Ishikawa (cell line): ENCODE results near the gene WBP1L.

Source experiments
- CEBPB ChIP-seq: IDR thresholded peaks from 2 replicates; pipeline ENCODE4 v1.6.1; 2012
- CREB1 ChIP-seq: IDR thresholded peaks from 2 replicates; pipeline ENCODE4 v1.6.1; 2012; ENCODE audit warnings: low read depth
- EGR1 ChIP-seq: IDR thresholded peaks from 2 replicates; pipeline ENCODE4 v1.6.1; 2012
- EP300 ChIP-seq: IDR thresholded peaks from 2 replicates; pipeline ENCODE4 v1.6.1; 2012; ENCODE audit warnings: borderline replicate concordance
- FOXM1 ChIP-seq: IDR thresholded peaks from 2 replicates; pipeline ENCODE4 v1.6.1; 2012; ENCODE audit warnings: low read depth, borderline replicate concordance
- NFIC ChIP-seq: IDR thresholded peaks from 2 replicates; pipeline ENCODE4 v1.6.1; 2012
- RAD21 ChIP-seq: IDR thresholded peaks from 2 replicates; pipeline ENCODE4 v1.6.1; 2012; ENCODE audit warnings: low read depth
- TAF1 ChIP-seq: IDR thresholded peaks from 2 replicates; pipeline ENCODE4 v1.6.1; 2012; ENCODE audit warnings: low read depth, mild to moderate bottlenecking
- TCF12 ChIP-seq: IDR thresholded peaks from 2 replicates; pipeline ENCODE4 v1.6.1; 2012; ENCODE audit warnings: low read depth
- TEAD4 ChIP-seq: IDR thresholded peaks from 2 replicates; pipeline ENCODE4 v1.6.1; 2012
- YY1 ChIP-seq: IDR thresholded peaks from 2 replicates; pipeline ENCODE4 v1.6.1; 2012; ENCODE audit warnings: low read depth
- ZBTB7A ChIP-seq: IDR thresholded peaks from 2 replicates; pipeline ENCODE4 v1.6.1; 2012; ENCODE audit warnings: low read depth
- TF ChIP-seq, protein P1 (sequence below): IDR thresholded peaks from 2 replicates; pipeline ENCODE4 v1.6.1; 2012
- TF ChIP-seq, protein P2 (sequence below): IDR thresholded peaks from 2 replicates; pipeline ENCODE4 v1.6.1; 2012
- TF ChIP-seq, protein P3 (sequence below): IDR thresholded peaks from 2 replicates; pipeline ENCODE4 v1.6.1; 2012; ENCODE audit warnings: low read depth, mild to moderate bottlenecking

WBP1L gene

DNA sequence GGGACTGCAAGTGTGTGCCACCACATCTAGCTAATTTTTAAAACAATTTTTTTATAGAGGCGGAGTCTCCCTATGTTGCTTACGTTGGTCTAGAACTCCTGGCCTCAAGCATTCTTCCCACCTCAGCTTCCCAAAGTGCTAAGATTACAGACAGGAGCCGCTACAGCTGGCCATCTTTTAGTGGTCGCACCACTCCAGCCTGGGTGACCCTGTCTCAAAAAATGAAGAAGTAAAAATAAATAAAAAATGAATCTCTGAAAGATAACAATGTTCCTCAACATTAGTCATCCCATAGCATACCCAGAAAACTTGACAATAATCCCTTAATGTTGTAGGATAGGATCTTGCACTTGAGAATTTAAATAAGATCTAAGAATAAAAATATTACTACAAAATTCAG, 18.2 kb downstream of the WBP1L start:
- TF ChIP-seq CEBPB (no peak), NFIC (no peak)

DNA sequence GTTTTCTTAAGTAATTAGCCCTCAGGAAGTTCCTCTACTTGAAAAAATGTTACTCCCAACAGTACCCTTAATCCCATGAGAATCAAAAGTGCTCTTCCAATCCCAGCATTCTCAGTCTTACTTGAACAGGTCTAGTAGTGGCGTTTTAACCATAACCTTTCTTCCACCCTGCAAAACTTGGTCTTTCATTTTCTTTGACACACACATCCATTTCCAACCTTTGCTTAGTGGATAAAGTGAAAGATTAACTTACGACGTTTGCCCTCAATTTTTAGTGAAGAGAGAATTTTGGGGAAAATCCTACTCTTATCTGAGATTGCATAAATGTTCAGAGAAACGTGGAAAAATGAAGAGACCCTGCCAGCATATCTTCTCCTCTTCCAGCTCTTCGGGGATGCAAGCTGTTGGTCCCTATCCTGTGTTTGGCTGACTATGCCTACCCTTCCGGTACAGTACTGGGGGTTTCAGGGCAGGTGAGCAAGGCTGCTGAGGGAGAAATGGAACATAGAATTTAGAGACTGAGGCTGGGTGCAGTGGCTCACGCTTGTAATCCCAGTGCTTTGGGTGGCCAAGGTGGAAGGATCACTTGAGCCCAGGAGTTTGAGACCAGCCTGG, 18.8 kb downstream of the WBP1L start:
- TF ChIP-seq CEBPB (no peak), TAF1 (no peak), NFIC (no peak), EP300 (no peak), YY1 (no peak), CREB1 (no peak), ZBTB7A (no peak), RAD21 (no peak), TCF12 (no peak), TEAD4 (no peak)
- TF ChIP-seq, protein P1, sequence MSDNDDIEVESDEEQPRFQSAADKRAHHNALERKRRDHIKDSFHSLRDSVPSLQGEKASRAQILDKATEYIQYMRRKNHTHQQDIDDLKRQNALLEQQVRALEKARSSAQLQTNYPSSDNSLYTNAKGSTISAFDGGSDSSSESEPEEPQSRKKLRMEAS = no peak
- TF ChIP-seq, protein P2, sequence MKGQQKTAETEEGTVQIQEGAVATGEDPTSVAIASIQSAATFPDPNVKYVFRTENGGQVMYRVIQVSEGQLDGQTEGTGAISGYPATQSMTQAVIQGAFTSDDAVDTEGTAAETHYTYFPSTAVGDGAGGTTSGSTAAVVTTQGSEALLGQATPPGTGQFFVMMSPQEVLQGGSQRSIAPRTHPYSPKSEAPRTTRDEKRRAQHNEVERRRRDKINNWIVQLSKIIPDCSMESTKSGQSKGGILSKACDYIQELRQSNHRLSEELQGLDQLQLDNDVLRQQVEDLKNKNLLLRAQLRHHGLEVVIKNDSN = no peak

DNA sequence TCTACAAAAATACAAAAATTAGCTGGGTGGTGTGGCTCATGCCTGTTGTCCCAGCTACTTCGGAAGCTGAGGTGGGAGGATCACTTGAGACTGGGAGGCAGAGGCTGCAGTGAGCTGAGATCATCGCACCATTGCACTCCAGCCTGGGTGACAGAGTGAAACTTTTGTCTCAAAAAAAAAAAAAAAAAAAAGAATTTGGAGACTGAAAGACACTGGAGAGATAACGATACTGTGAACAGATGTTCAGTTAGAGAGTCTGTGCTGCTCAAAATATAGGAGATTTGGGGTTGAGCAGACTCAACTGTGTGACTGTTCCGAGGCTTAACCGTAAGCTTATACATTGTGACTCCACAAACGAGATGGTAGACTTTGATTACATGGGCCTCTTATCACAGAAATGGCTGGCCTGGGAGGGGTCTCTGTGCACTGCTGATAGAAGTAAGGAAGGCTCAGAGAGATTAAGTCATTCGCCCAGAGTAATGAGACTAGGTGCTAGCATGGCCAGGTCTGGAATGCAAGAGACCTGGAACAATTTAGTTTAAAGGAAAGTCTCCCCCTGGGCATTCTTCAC, 19.4 kb downstream of the WBP1L start:
- TF ChIP-seq TEAD4 (no peak), YY1 (no peak), TAF1 (no peak), NFIC (no peak), CEBPB (no peak), TCF12 (no peak), CREB1 (no peak), RAD21 (no peak), ZBTB7A (no peak), FOXM1 (no peak), EP300 (no peak), EGR1 (no peak)
- TF ChIP-seq, protein P3, sequence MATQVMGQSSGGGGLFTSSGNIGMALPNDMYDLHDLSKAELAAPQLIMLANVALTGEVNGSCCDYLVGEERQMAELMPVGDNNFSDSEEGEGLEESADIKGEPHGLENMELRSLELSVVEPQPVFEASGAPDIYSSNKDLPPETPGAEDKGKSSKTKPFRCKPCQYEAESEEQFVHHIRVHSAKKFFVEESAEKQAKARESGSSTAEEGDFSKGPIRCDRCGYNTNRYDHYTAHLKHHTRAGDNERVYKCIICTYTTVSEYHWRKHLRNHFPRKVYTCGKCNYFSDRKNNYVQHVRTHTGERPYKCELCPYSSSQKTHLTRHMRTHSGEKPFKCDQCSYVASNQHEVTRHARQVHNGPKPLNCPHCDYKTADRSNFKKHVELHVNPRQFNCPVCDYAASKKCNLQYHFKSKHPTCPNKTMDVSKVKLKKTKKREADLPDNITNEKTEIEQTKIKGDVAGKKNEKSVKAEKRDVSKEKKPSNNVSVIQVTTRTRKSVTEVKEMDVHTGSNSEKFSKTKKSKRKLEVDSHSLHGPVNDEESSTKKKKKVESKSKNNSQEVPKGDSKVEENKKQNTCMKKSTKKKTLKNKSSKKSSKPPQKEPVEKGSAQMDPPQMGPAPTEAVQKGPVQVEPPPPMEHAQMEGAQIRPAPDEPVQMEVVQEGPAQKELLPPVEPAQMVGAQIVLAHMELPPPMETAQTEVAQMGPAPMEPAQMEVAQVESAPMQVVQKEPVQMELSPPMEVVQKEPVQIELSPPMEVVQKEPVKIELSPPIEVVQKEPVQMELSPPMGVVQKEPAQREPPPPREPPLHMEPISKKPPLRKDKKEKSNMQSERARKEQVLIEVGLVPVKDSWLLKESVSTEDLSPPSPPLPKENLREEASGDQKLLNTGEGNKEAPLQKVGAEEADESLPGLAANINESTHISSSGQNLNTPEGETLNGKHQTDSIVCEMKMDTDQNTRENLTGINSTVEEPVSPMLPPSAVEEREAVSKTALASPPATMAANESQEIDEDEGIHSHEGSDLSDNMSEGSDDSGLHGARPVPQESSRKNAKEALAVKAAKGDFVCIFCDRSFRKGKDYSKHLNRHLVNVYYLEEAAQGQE = no peak
- TF ChIP-seq, protein P2 = no peak
- TF ChIP-seq, protein P1 = no peak

DNA sequence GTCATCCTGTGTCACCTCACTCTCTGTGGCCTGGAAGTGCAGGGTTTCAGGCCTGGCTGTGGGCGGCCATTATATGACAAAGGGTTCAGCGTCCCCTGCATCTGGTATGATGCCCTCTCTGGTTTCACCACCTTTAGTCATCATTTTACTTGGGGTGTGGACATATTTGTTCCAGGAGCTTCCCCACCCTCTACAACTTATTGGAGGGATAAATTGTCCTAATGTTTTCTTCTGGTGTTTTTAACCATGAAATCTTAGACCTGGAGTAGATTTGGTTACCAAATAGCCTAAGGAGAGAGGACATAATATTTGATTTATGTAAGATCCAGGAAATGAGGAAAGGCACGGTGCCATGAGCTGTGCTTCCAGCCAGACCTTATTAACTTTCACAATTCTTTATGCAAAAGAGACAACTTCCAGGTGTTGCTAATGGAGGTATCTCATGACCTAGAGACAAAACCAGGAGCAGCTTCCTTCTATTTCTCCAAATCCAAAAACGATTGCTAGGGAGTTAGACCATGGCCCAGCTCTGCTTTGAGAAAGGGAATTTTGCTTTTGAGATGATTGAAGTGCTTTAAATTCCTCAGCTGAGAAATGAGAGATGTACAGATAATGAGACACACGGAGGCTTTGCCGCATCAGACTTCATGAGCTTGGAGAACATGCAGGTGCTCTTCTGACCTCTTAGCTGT, 20.9 kb downstream of the WBP1L start:
- TF ChIP-seq, protein P3 = no peak
- TF ChIP-seq EGR1 = no peak
- 0 out of 2 replicates have a peak, but pooled peaks have one; percentile 45 for TF ChIP-seq YY1
- TF ChIP-seq, protein P1 = no peak
- TF ChIP-seq RAD21 = no peak
- no peak for TF ChIP-seq TAF1

DNA sequence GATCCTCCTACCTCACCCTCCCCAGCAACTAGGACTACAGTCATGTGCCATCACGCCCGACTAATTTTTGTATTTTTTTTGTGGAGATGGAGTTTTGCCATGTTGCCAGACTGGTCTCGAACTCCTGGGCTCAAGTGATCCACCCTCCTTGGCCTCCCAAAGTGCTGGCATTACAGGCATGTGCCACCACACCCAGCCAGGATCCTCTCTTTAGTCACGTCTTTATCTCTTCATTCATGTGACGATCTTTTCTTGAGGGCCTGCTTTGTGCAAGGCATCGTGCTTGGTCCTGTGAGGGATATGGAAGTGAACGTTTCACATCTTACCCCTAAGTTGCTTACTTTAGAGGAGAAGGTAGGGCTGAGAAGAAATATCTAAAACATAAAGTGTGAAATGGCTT, 21.6 kb downstream of the WBP1L start:
- TF ChIP-seq CREB1 = no peak
- no peak for TF ChIP-seq TAF1
- TF ChIP-seq, protein P1 = no peak
- TF ChIP-seq, protein P3 = no peak
- TF ChIP-seq NFIC = no peak
- TF ChIP-seq RAD21 = no peak
- no peak for TF ChIP-seq EGR1
- TF ChIP-seq EP300 = no peak
- TF ChIP-seq, protein P2 = no peak
- no peak for TF ChIP-seq FOXM1
- no peak for TF ChIP-seq YY1
- TF ChIP-seq TCF12 = no peak
- no peak for TF ChIP-seq TEAD4
- no peak for TF ChIP-seq CEBPB
- TF ChIP-seq ZBTB7A = no peak
